Astrocyte of the cerebellum (primary cell): ENCODE measurements around the gene PACS2.

Experiments used
- DNase-seq: peaks from one replicate; pipeline ENCODE4 v3.0.0-alpha.2; 2011; ENCODE audit warnings: low read depth
- H3K4me3 ChIP-seq: 2 replicates; pipeline ENCODE4 v1.5.1; 2011; ENCODE audit warnings: mild to moderate bottlenecking, low read depth, low read length, moderate library complexity
- CTCF ChIP-seq: IDR thresholded peaks from 2 replicates; pipeline ENCODE4 v1.5.1; 2012; ENCODE audit warnings: low read length, low read depth, moderate library complexity, mild to moderate bottlenecking; ENCODE audit errors: missing control alignments
- in situ Hi-C: cut with HindIII; loops from 2 replicates; pipeline ENCODE4 v1.10.0; 2017; ENCODE audit warnings: low sequenced_read_pairs

PACS2 gene

GRCh38 chr14:105411017-105411941 is 96.7 kb downstream of the PACS2 start:
- TF ChIP-seq CTCF = no peak
- DNase-seq = no peak
- peak overlapping the region; percentile 23 for H3K4me3 ChIP-seq
- in situ Hi-C loops = no loop called here

- DNase-seq = no peak
- TF ChIP-seq CTCF = no peak
- H3K4me3 ChIP-seq = no peak overlapping the region
- in situ Hi-C loops = no loop called here
These were observed 97.6 kb downstream of the PACS2 start for GRCh38 chr14:105411985-105412770.

- no peak for TF ChIP-seq CTCF
- DNase-seq = no peak
- in situ Hi-C loops = no loop called here
- no peak overlapping the region for H3K4me3 ChIP-seq
These were observed 98.4 kb downstream of the PACS2 start for GRCh38 chr14:105412771-105413543.

- no peak for DNase-seq
- no peak for TF ChIP-seq CTCF
- no peak overlapping the region for H3K4me3 ChIP-seq
- in situ Hi-C loops = no loop called here
These were observed 99.0 kb downstream of the PACS2 start for GRCh38 chr14:105413544-105413886.

- in situ Hi-C loops = no loop called here
- H3K4me3 ChIP-seq = peak overlapping the region; percentile 39
- TF ChIP-seq CTCF = peak; percentile 49
- DNase-seq = peak; percentile 8
These were observed 100.2 kb downstream of the PACS2 start for GRCh38 chr14:105414456-105415371.
